ENCODE results near the gene NOX4.
"Not testable (repeated sequence)": the region's sequence is repeated elsewhere in the genome, so short reads cannot be mapped to it uniquely, and the experiment has no call there.

The NOX4 gene

GRCh38 chr11:89458716-89459115, 32.5 kb downstream of the NOX4 start:
- no peak for DNase-seq (ENCODE audit: low spot score)

DNA sequence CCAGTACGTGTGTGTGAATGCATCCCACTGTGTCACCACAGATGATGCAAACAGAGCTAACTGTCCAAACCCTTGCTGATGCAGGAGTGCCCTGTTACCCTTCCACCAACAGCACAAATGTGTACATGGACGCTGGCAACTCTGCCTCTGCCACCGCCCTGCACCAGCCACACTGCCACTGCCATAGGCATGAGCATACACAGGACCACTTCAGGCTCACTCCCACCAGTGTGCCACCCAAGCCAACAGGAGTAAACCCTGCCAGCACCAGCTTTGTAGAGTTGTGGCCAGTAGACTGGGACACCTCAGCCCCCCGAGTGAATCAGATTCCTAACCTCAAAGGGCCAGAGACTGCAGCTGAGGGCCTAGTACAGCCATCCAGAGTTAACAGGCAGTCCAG, 34.0 kb downstream of the NOX4 start:
- no peak for DNase-seq (ENCODE audit: low spot score)

- DNase-seq (ENCODE audit: low spot score): no peak
Measured at GRCh38 chr11:89456681-89457080, 34.5 kb downstream of the NOX4 start.

DNA sequence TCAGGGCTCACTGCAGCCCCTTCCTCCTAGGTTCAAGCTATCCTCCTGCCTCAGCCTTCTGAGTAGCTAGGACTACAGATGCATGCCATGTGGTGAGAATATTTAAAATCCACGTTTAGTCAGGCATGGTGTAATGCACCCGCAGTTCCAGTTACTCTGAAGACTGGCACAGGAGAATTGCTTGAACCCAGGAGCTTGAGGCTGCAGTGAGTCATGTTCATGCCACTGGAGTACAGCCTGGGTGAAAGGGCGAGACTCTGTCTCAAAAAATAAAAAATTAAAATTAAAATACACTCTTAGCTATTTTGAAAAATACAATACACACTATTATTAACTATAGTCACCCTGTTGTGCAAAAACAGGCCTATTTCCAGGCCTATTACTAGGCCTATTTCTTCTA, 38.4 kb downstream of the NOX4 start:
- no peak for DNase-seq (ENCODE audit: low spot score)

DNA sequence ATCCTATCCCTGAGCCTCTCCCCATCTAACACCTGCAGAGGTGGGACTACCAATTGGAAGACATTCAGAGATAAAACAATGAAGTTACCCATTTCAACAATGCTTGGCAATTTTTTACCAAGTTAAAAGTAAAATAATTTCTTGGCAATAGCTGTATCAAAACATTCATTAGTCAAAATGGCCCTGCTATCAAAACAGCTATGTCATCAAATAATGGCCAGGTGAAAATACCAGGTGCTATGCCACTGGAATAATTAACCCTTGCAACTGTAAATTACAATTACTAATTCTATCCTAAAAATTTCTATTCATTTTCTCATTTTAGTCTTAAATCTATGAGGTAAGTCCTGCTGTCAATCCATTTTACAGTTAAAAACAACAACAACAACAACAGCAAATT, 43.3 kb downstream of the NOX4 start:
- DNase-seq (ENCODE audit: low spot score): no peak

- DNase-seq (ENCODE audit: low spot score): no peak
Measured at GRCh38 chr11:89443361-89444322, 47.5 kb downstream of the NOX4 start.

DNA sequence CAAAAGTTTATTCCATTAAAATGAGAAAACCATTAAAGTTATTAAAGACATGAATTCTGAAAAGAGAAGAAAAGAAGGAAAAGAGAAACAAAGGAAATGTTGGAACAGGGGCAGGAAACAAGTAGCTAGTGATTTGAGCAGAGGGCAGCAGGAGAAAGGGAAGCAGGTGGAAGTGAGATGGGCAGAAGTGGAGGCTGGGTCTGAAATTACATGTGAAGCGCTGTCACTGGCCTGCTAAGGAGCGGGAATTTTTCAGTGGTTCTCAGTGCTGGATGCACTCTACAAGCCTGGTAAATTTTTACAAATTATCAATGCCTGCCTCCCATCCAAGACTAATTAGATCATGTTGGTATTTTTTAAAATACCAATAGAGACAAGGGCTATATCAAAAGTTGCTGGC, 48.4 kb downstream of the NOX4 start:
- DNase-seq (ENCODE audit: low spot score): no peak

- DNase-seq (ENCODE audit: low spot score): no peak
Measured at GRCh38 chr11:89441606-89442005, 49.6 kb downstream of the NOX4 start.

GRCh38 chr11:89437317-89437716, 53.9 kb downstream of the NOX4 start:
- DNase-seq (ENCODE audit: low spot score): no peak

DNA sequence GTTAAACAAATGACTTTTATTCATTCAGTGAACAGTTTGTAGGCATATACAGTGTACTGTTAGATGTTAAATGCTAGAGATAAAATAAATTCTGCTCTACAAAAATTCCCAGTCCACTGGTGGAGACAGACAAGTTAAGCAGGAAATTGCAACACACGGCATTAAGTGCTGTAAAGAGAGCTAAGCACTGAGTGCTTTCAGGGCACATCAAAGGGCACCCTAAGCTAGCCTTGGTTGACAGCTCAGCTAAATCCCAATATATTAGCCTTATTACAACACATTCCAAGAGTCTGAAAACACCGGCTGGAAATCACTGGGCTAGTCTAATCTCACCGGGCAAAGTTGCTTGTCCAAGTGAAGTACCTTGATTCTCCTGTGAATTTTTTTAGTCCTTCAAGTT, 55.1 kb downstream of the NOX4 start:
- DNase-seq (ENCODE audit: low spot score): no peak

DNA sequence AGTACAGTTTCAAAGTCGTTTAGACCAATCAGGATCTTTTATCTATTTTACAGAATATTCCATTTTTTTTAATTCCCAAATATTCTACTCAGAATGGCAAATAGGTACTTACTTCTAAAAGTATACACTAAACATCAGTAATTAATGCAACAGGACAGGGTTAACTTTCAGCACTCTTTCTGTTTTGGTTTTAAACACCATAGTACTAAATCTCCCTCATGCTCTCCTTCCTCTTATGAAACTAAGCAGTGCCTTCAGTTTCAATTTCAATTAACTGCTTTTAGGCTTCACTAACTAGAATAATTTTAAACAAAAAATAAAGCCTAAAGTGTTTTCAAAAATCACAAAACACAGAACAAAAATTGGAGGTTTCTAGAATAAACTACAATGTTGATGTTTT, 57.9 kb downstream of the NOX4 start:
- DNase-seq (ENCODE audit: low spot score): no peak

DNA sequence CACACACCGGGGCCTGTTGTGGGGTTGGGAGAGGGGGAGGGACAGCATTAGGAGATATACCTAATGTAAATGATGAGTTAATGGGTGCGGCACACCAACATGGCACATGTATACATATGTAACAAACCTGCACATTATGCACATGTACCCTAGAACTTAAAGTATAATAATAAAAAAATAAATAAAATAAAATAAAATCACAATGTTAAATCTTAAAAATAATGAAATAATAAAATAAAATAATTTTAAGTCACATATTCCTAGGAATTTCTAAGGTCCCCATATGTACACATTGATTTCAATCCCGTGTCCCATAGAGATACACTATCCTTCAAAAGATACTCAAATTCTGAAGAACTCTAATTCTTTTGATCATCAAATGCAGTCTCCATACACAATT, 59.0 kb downstream of the NOX4 start:
- DNase-seq (ENCODE audit: low spot score): not testable (repeated sequence)

DNA sequence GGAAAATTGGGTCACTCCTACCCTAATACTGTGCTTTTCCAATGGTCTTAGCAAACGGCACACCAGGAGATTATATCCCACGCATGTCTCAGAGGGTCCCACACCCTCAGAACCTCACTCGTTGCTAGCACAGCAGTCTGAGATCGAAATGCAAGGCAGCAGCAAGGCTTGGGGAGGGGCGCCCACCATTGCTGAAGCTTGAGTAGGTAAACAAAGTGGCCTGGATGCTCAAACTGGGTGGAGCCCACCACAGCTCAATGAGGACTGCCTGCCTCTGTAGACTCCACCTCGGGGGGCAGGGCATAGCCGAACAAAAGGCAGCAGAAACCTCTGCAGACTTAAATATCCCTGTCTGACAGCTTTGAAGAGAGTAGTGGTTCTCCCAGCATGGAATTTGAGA, 64.7 kb downstream of the NOX4 start:
- not testable (repeated sequence) for DNase-seq (ENCODE audit: low spot score)

GRCh38 chr11:89421718-89422117, 69.5 kb downstream of the NOX4 start:
- DNase-seq (ENCODE audit: low spot score): no peak

GRCh38 chr11:89420981-89421380, 70.2 kb downstream of the NOX4 start:
- DNase-seq (ENCODE audit: low spot score): no peak

GRCh38 chr11:89416961-89417360, 74.2 kb downstream of the NOX4 start:
- no peak for DNase-seq (ENCODE audit: low spot score)

DNA sequence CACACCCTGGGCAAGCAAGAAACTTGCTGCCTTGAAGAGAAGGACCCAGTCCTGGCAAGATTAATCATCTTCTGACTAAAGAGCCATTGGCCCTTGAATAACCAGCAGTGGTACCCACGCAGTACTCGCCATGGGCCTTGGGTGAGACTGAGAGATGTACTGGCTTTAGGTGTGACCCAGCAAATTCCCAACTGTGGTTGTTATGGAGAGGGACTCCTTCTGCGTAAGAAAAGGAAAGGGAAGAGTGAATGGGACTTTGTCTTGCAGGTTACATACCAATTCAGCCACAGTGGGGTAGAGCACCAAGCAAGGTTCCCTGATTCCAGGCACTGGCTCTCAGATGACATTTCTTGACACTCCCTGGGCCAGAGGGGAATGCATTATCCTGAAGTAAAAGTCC, 80.1 kb downstream of the NOX4 start:
- not testable (repeated sequence) for DNase-seq (ENCODE audit: low spot score)

GRCh38 chr11:89410666-89411065, 80.5 kb downstream of the NOX4 start:
- not testable (repeated sequence) for DNase-seq (ENCODE audit: low spot score)

DNA sequence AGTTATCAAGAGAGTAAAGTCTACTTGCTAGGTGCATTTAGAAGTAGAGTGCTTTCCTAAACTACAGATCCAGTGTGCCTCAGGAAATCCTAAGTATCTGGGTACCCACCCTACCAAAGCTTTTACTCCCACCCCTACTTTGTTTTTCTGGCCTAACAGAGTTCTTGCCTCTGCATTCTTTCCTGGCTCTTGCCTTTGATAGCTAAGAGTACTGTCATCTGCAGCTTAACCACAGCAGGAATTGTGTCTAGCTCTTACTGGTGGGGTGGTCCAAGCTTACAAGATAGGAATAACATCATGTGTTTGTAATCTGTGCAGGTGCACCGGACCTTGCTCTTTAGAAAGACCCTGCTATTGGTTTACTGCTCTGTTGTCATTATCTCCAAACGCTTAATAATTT, 82.7 kb downstream of the NOX4 start:
- not testable (repeated sequence) for DNase-seq (ENCODE audit: low spot score)

DNA sequence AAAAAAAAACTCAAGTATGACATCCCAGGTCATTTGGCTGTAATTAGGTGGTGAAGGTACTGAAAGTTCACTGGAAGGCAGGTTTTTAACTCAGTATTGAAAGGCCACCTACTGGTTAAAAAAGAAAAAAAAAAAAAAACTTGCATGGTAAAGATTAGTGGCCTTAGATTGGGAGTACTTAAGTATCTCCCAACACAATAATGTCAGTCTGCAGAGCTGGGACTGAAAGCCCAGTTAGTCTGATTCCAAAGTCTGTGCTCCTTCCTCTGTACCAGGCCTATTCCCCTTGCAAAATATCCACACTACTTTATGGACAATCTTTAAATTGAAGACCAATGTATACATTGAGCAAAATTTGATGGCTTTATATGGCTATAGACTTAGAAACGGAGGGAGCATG, 85.5 kb downstream of the NOX4 start:
- DNase-seq (ENCODE audit: low spot score): no peak

- DNase-seq (ENCODE audit: low spot score): not testable (repeated sequence)
Measured at GRCh38 chr11:89391654-89392053, 99.5 kb downstream of the NOX4 start.

GRCh38 chr11:89387501-89387900, 103.7 kb downstream of the NOX4 start:
- not testable (repeated sequence) for DNase-seq (ENCODE audit: low spot score)

GRCh38 chr11:89382986-89383385, 108.2 kb downstream of the NOX4 start:
- DNase-seq (ENCODE audit: low spot score): not testable (repeated sequence)

- no peak for DNase-seq (ENCODE audit: low spot score)
Measured at GRCh38 chr11:89381094-89381493, 110.1 kb downstream of the NOX4 start.

Measured in hematopoietic multipotent progenitor cell treated with erythropoietin and hydrocortisone succinate and interleukin-3 and kit ligand, for 17 days (in vitro differentiated cells).